HepG2 (cell line): ENCODE data around the gene RCCD1.

Source experiments
- ATF1 ChIP-seq: IDR thresholded peaks from 2 replicates; pipeline ENCODE4 v1.6.1; 2016; ENCODE audit warnings: mild to moderate bottlenecking, control low read depth
- BCL3 ChIP-seq: sonication (generic); formaldehyde crosslinking; IDR thresholded peaks from 2 replicates; pipeline ENCODE4 v1.5.1; 2020; ENCODE audit warnings: mild to moderate bottlenecking, missing genetic modification reagents, moderate library complexity
- EZH2 ChIP-seq: conservative IDR thresholded peaks from 2 replicates; pipeline ENCODE4 v1.6.1; 2012; ENCODE audit warnings: mild to moderate bottlenecking, low read depth, low read length, moderate library complexity
- HNF4A ChIP-seq: sonication (generic); formaldehyde crosslinking; IDR thresholded peaks from 2 replicates; pipeline ENCODE4 v1.4.0; 2020; ENCODE audit warnings: missing genetic modification reagents
- KDM1A ChIP-seq: IDR thresholded peaks from 2 replicates; pipeline ENCODE4 v1.6.1; 2016; ENCODE audit warnings: missing compliant biosample characterization
- NR3C1 ChIP-seq: sonication (generic); formaldehyde crosslinking; IDR thresholded peaks from 2 replicates; pipeline ENCODE4 v1.4.0; 2020; ENCODE audit warnings: missing genetic modification reagents
- POLR2A ChIP-seq, 2 experiments: IDR thresholded peaks; 2 replicates each; pipeline ENCODE4 v1.6.1; 2011; ENCODE audit warnings: low read depth in 2 of 2, low read length in 2 of 2, mild to moderate bottlenecking in 1 of 2, moderate library complexity in 1 of 2; ENCODE audit not compliant: insufficient read depth in 1 of 2
- SRSF4 ChIP-seq: fragments of 200-400 bp; formaldehyde crosslinking; IDR thresholded peaks from one replicate; pipeline ENCODE4 v1.6.1; 2018; ENCODE audit warnings: mild to moderate bottlenecking, low read depth, low read length, moderate library complexity; ENCODE audit not compliant: poor library complexity, severe bottlenecking
- TAF1 ChIP-seq: sonication (generic); formaldehyde crosslinking; IDR thresholded peaks from 2 replicates; pipeline ENCODE4 v1.4.0; 2020; ENCODE audit warnings: missing genetic modification reagents
- ZNF619 ChIP-seq: sonication (generic); formaldehyde crosslinking; IDR thresholded peaks from 2 replicates; pipeline ENCODE4 v1.4.0; 2020; ENCODE audit warnings: mild to moderate bottlenecking, missing genetic modification reagents
- TF ChIP-seq, protein P1 (sequence below): sonication (generic); formaldehyde crosslinking; IDR thresholded peaks from 2 replicates; pipeline ENCODE4 v1.8.0; 2022; ENCODE audit warnings: mild to moderate bottlenecking, missing genetic modification reagents, borderline replicate concordance
- TF ChIP-seq, protein P2 (sequence below), 2 experiments: sonication (generic) in 1 of 2; formaldehyde crosslinking in 1 of 2; IDR thresholded peaks; 2 replicates each; pipeline versions ENCODE4 v1.4.0 to v1.6.1; 2016 to 2020; ENCODE audit warnings: borderline replicate concordance in 1 of 2, low read depth in 1 of 2, mild to moderate bottlenecking in 1 of 2, missing genetic modification reagents in 1 of 2

GRCh38 chr15:90907838-90908507, 46.7 kb upstream of the RCCD1 start:
- TF ChIP-seq POLR2A (IDR thresholded peaks at IDR 0.05; ENCODE audit: insufficient read depth in 1 of 2, low read depth in 2 of 2, low read length in 2 of 2) (no peak), KDM1A (CRISPR knock-in tag) (no peak), BCL3 (CRISPR knock-in tag) (no peak), NR3C1 (CRISPR knock-in tag) (no peak), TAF1 (CRISPR knock-in tag) (no peak), ATF1 (CRISPR knock-in tag) (no peak), HNF4A (CRISPR knock-in tag) (no peak), SRSF4 (no peak), ZNF619 (no peak), EZH2 (no peak)
- TF ChIP-seq, protein P1, sequence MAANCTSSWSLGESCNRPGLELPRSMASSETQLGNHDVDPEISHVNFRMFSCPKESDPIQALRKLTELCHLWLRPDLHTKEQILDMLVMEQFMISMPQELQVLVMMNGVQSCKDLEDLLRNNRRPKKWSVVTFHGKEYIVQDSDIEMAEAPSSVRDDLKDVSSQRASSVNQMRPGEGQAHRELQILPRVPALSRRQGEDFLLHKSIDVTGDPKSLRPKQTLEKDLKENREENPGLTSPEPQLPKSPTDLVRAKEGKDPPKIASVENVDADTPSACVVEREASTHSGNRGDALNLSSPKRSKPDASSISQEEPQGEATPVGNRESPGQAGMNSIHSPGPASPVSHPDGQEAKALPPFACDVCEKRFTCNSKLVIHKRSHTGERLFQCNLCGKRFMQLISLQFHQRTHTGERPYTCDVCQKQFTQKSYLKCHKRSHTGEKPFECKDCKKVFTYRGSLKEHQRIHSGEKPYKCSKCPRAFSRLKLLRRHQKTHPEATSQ (CRISPR knock-in tag): no peak
- TF ChIP-seq, protein P2, sequence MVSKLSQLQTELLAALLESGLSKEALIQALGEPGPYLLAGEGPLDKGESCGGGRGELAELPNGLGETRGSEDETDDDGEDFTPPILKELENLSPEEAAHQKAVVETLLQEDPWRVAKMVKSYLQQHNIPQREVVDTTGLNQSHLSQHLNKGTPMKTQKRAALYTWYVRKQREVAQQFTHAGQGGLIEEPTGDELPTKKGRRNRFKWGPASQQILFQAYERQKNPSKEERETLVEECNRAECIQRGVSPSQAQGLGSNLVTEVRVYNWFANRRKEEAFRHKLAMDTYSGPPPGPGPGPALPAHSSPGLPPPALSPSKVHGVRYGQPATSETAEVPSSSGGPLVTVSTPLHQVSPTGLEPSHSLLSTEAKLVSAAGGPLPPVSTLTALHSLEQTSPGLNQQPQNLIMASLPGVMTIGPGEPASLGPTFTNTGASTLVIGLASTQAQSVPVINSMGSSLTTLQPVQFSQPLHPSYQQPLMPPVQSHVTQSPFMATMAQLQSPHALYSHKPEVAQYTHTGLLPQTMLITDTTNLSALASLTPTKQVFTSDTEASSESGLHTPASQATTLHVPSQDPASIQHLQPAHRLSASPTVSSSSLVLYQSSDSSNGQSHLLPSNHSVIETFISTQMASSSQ (IDR thresholded peaks at IDR 0.05; ENCODE audit: low read depth): no peak
- TF ChIP-seq, protein P2 (CRISPR knock-in tag; IDR thresholded peaks at IDR 0.05; ENCODE audit: borderline replicate concordance): no peak
